SK-N-SH (cell line): ENCODE measurements around the gene PCSK7. TPM values are rescaled to one million over a fixed set of nuclear protein-coding genes. Genes with fewer than 3 reads are reported as not detected.

ENCODE experiments used
- CTCF ChIA-PET: fragments of 300-600, 350-600 bp; formaldehyde crosslinking; extraction: SDS; loops from one replicate; lab custom pipeline; 2021; lab: Yijun Ruan, JAX
- POLR2A ChIA-PET: fragments of 350-600 bp; sonication (Branson Sonifier 250); formaldehyde crosslinking; extraction: SDS; loops from one replicate; lab custom pipeline; 2020; ENCODE audit warnings: antibody characterized with exemption, inconsistent platforms; lab: Yijun Ruan, JAX
- DNase-seq: peaks from one replicate; pipeline ENCODE4 v3.0.0; 2012
- H2AFZ ChIP-seq: fragments of 200-600 bp; sonication (generic); 2 replicates; pipeline ENCODE4 v1.8.1; 2016; ENCODE audit warnings: antibody characterized with exemption, mild to moderate bottlenecking, low read depth
- H3F3A ChIP-seq: fragments of 200-600 bp; sonication (generic); replicated peaks from 2 replicates; pipeline ENCODE3; 2016; ENCODE audit warnings: antibody characterized with exemption, mild to moderate bottlenecking; ENCODE audit not compliant: insufficient read depth
- H3K27ac ChIP-seq, 2 experiments: fragments of 200-500 bp in 1 of 2; fragments of 200-600 bp in 1 of 2; sonication (Bioruptor generic) in 1 of 2; sonication (generic), shearing (Covaris generic) in 1 of 2; 2 replicates each; pipeline versions ENCODE4 v1.5.1 to v1.6.1; 2014 to 2016; ENCODE audit warnings: low read depth in 2 of 2, inconsistent platforms in 1 of 2, low read length in 1 of 2, mild to moderate bottlenecking in 1 of 2, mixed read lengths in 1 of 2
- H3K27me3 ChIP-seq: fragments of 200-600 bp; sonication (generic), shearing (Covaris generic); 2 replicates; pipeline ENCODE4 v1.6.1; 2016; ENCODE audit warnings: mixed run types; ENCODE audit not compliant: insufficient read depth
- H3K36me3 ChIP-seq, 2 experiments: fragments of 200-500 bp in 1 of 2; fragments of 200-600 bp in 1 of 2; sonication (Bioruptor generic) in 1 of 2; sonication (generic) in 1 of 2; replicated peaks in 1 of 2; 2 replicates each; pipeline versions ENCODE3 to v1.5.1; 2014 to 2016; ENCODE audit warnings: low read length in 1 of 2, mild to moderate bottlenecking in 1 of 2; ENCODE audit not compliant: insufficient read depth in 2 of 2, control insufficient read depth in 1 of 2
- H3K4me1 ChIP-seq, 2 experiments: fragments of 200-500 bp in 1 of 2; fragments of 200-600 bp in 1 of 2; sonication (Bioruptor generic) in 1 of 2; sonication (generic), shearing (Covaris generic) in 1 of 2; 2 replicates each; pipeline versions ENCODE4 v1.5.1 to v1.6.1; 2014 to 2016; ENCODE audit warnings: low read depth in 1 of 2, low read length in 1 of 2, mixed run types in 1 of 2; ENCODE audit not compliant: insufficient read depth in 2 of 2, control insufficient read depth in 1 of 2
- H3K4me2 ChIP-seq: fragments of 200-600 bp; sonication (generic), shearing (Covaris generic); 2 replicates; pipeline ENCODE4 v1.6.1; 2017; ENCODE audit warnings: mixed run types
- H3K4me3 ChIP-seq, 2 experiments: fragments of 200-500 bp in 1 of 2; fragments of 200-600 bp in 1 of 2; sonication (Bioruptor generic) in 1 of 2; sonication (generic), shearing (Covaris generic) in 1 of 2; 2 replicates each; pipeline versions ENCODE4 v1.5.1 to v1.8.1; 2014 to 2016; ENCODE audit warnings: low read depth in 2 of 2, inconsistent platforms in 1 of 2, low read length in 1 of 2, mild to moderate bottlenecking in 1 of 2, mixed read lengths in 1 of 2, moderate library complexity in 1 of 2
- H3K79me2 ChIP-seq: fragments of 200-600 bp; sonication (generic); 2 replicates; pipeline ENCODE4 v1.8.1; 2017; ENCODE audit warnings: mild to moderate bottlenecking; ENCODE audit not compliant: insufficient read depth
- H3K9ac ChIP-seq: fragments of 200-600 bp; sonication (generic); 2 replicates; pipeline ENCODE4 v1.6.1; 2017; ENCODE audit warnings: mixed run types
- H3K9me2 ChIP-seq: fragments of 200-600 bp; sonication (generic); 2 replicates; pipeline ENCODE4 v1.6.1; 2017; ENCODE audit warnings: mixed run types
- H3K9me3 ChIP-seq: fragments of 200-600 bp; sonication (generic); 2 replicates; pipeline ENCODE4 v1.6.1; 2017; ENCODE audit warnings: mixed run types, mild to moderate bottlenecking, moderate library complexity
- H4K20me1 ChIP-seq: fragments of 200-600 bp; sonication (generic); 2 replicates; pipeline ENCODE4 v1.6.1; 2017; ENCODE audit warnings: mild to moderate bottlenecking, mixed run types; ENCODE audit not compliant: insufficient read depth
- GABPA ChIP-seq: IDR thresholded peaks from 2 replicates; pipeline ENCODE4 v1.4.0; 2012; ENCODE audit warnings: low read depth, mild to moderate bottlenecking
- GATA2 ChIP-seq: sonication (generic); formaldehyde crosslinking; IDR thresholded peaks from 2 replicates; pipeline ENCODE4 v1.5.0; 2020; ENCODE audit warnings: mild to moderate bottlenecking, missing genetic modification reagents
- IRF3 ChIP-seq: fragments of 150-350 bp; IDR thresholded peaks from 2 replicates; pipeline ENCODE4 v1.6.1; 2016; ENCODE audit warnings: mild to moderate bottlenecking, low read depth, low read length
- MAX ChIP-seq: IDR thresholded peaks from 2 replicates; pipeline ENCODE4 v1.4.0; 2012; ENCODE audit warnings: low read depth
- MXI1 ChIP-seq: IDR thresholded peaks from 2 replicates; pipeline ENCODE4 v1.6.1; 2012; ENCODE audit warnings: mild to moderate bottlenecking, low read depth, low read length, improper control_type of control experiment
- NRF1 ChIP-seq: IDR thresholded peaks from 2 replicates; pipeline ENCODE4 v1.6.1; 2012; ENCODE audit warnings: low read depth, mild to moderate bottlenecking, low read length
- POLR2AphosphoS5 ChIP-seq: IDR thresholded peaks from 2 replicates; pipeline ENCODE4 v1.6.1; 2012; ENCODE audit warnings: low read depth, low read length
- RCOR1 ChIP-seq: fragments of 150-350 bp; IDR thresholded peaks from 2 replicates; pipeline ENCODE4 v1.6.1; 2017; ENCODE audit warnings: antibody characterized with exemption, low read length
- REST ChIP-seq: IDR thresholded peaks from 2 replicates; pipeline ENCODE4 v1.6.1; 2012; ENCODE audit warnings: mild to moderate bottlenecking, low read depth, low read length, moderate library complexity
- RFX5 ChIP-seq: IDR thresholded peaks from 2 replicates; pipeline ENCODE4 v1.6.1; 2012; ENCODE audit warnings: mild to moderate bottlenecking, improper control_type of control experiment, low read length
- RXRA ChIP-seq: IDR thresholded peaks from 2 replicates; pipeline ENCODE4 v1.4.0; 2012; ENCODE audit warnings: low read depth, mild to moderate bottlenecking, borderline replicate concordance
- USF2 ChIP-seq: fragments of 150-350 bp; IDR thresholded peaks from 2 replicates; pipeline ENCODE4 v1.6.1; 2017; ENCODE audit warnings: antibody characterized with exemption, low read length, low read depth, borderline replicate concordance
- YY1 ChIP-seq: IDR thresholded peaks from 2 replicates; pipeline ENCODE4 v1.4.0; 2012; ENCODE audit warnings: low read depth, mild to moderate bottlenecking
- WGBS: methylation state at CpG from one replicate; pipeline ENCODE4 v1.1.6; 2017; ENCODE audit warnings: low lambda C conversion rate; 5-methylcytosine and 5-hydroxymethylcytosine counted together
- polyA plus RNA-seq, 3 experiments: library from polyadenylated mRNA; depleted of rRNA; stranded (reverse); fragments of >200 nt; gene quantifications; 2 replicates each; pipeline ENCODE4 v1.2.3, GENCODE V29; 2012
- TF ChIP-seq, protein P1 (sequence below): IDR thresholded peaks from 2 replicates; pipeline ENCODE4 v1.4.0; 2012; ENCODE audit warnings: low read depth, borderline replicate concordance

PCSK7 gene
- polyA plus RNA-seq, 1 of the 3 experiments (the other 2 are of a cell fraction), result 49.7 TPM

- no peak for TF ChIP-seq MAX
- TF ChIP-seq YY1, result no peak
- no peak for TF ChIP-seq MXI1
Measured at GRCh38 chr11:117214404-117215110, 17.3 kb downstream of the PCSK7 start (continued).

DNA sequence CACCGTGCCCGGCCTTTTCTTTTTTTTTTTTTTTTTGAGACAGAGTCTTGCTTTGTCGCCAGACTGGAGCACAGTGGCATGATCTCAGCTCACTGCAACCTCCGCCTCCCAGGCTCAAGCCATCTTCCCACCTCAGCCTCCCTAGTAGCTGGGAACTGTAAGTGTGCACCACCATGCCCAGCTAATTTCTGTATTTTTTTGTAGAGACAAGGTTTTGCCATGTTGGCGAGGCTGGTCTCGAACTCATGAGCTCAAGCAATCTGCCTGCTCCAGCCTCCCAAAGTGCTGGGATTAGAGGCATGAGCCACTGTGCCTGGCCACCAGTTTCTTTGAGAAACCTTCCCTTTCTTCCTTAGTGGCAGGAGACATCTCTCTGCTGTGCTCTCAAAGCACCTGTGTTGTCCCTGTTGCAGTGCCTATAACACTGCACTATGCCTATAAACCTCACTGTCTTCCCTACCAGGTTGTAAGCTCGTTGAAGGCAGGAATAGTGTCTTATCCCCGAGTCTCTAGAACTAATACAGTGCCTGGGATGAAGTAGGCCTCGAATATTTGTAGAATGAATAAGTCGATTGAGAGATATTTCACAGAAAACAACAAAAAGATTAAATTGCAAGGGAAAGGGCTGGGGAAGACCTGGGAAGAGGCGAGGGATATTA is 19.0 kb downstream of the PCSK7 start:
- H3K27me3 ChIP-seq, result no peaks in the 10 kb centered on the region
- ChIA-PET CTCF (interaction anchor here (2.5 kb wide), 1 partner anchor 14 kb away, joined by 7 read pairs; no protein-coding TSS in a partner anchor), POLR2A (no interaction called here)
- H3K36me3 ChIP-seq, result peaks cover 13 to 28% of the 10 kb centered on the region in 2 experiments
- no peak overlapping the region for H3K27ac ChIP-seq
- H3K4me3 ChIP-seq, result no peak overlapping the region
- TF ChIP-seq NRF1 (no peak), RXRA (no peak), IRF3 (no peak), RFX5 (no peak), GATA2 (no peak), YY1 (no peak), POLR2AphosphoS5 (no peak), USF2 (no peak), GABPA (no peak), RCOR1 (no peak), MAX (no peak), REST (no peak)
- TF ChIP-seq, protein P1, sequence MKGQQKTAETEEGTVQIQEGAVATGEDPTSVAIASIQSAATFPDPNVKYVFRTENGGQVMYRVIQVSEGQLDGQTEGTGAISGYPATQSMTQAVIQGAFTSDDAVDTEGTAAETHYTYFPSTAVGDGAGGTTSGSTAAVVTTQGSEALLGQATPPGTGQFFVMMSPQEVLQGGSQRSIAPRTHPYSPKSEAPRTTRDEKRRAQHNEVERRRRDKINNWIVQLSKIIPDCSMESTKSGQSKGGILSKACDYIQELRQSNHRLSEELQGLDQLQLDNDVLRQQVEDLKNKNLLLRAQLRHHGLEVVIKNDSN, result no peak
- 95% methylated on average over 10 of the region's 11 CpGs for WGBS
- H3F3A ChIP-seq, result peaks cover 19% of the 10 kb centered on the region
- H3K4me1 ChIP-seq, result no peaks in the 10 kb centered on the region
- H3K4me2 ChIP-seq, result no peak overlapping the region
- no peak for DNase-seq
- no peak overlapping the region for H3K9ac ChIP-seq
- H4K20me1 ChIP-seq, result no peaks in the 10 kb centered on the region
- no peaks in the 10 kb centered on the region for H3K79me2 ChIP-seq
- H3K9me3 ChIP-seq, result no peaks in the 10 kb centered on the region
- H3K9me2 ChIP-seq, result no peaks in the 10 kb centered on the region
- H2AFZ ChIP-seq, result no peak overlapping the region
